Nephron progenitor cell (in vitro differentiated cells): Measurements from ENCODE around the gene MRTFA.

ENCODE experiments used
- DNase-seq: peaks from one replicate; pipeline ENCODE4 v3.0.0; 2021
- H3K27ac Mint-ChIP-seq: 2 replicates; pipeline ENCODE4 v1.8.0; 2021; ENCODE audit warnings: mild to moderate bottlenecking, moderate library complexity, mixed read lengths
- H3K27me3 Mint-ChIP-seq: 2 replicates; pipeline ENCODE4 v1.8.0; 2021; ENCODE audit warnings: mild to moderate bottlenecking, low read depth, mixed read lengths; ENCODE audit not compliant: poor library complexity
- H3K36me3 Mint-ChIP-seq: 2 replicates; pipeline ENCODE4 v1.8.0; 2021; ENCODE audit warnings: low read depth, mixed read lengths
- H3K4me1 Mint-ChIP-seq: 2 replicates; pipeline ENCODE4 v1.8.0; 2021; ENCODE audit warnings: mixed read lengths
- H3K4me3 Mint-ChIP-seq: 2 replicates; pipeline ENCODE4 v1.8.0; 2021; ENCODE audit warnings: mild to moderate bottlenecking, moderate library complexity, mixed read lengths
- H3K9me3 Mint-ChIP-seq: 2 replicates; pipeline ENCODE4 v1.8.0; 2021; ENCODE audit warnings: mild to moderate bottlenecking, moderate library complexity, mixed read lengths
- CTCF ChIP-seq: fragments of 200-600 bp; sonication (generic); IDR thresholded peaks from 2 replicates; pipeline ENCODE4 v1.5.0; 2021; ENCODE audit warnings: antibody characterized with exemption

Gene MRTFA

GRCh38 chr22:40441761-40442390 lies 194.6 kb downstream of the MRTFA start:
- peaks cover 24% of the 10 kb centered on the region for H3K36me3 Mint-ChIP-seq
- H3K4me1 Mint-ChIP-seq, result peaks cover 12% of the 10 kb centered on the region
- H3K4me3 Mint-ChIP-seq, result no peak overlapping the region
- no peak for TF ChIP-seq CTCF
- H3K27ac Mint-ChIP-seq, result no peak overlapping the region
- H3K9me3 Mint-ChIP-seq, result peaks cover 19% of the 10 kb centered on the region
- DNase-seq, result no peak
- peaks cover 4% of the 10 kb centered on the region for H3K27me3 Mint-ChIP-seq

GRCh38 chr22:40436505-40437431 lies 199.8 kb downstream of the MRTFA start:
- H3K27me3 Mint-ChIP-seq, result no peaks in the 10 kb centered on the region
- no peaks in the 10 kb centered on the region for H3K9me3 Mint-ChIP-seq
- H3K4me1 Mint-ChIP-seq, result peaks cover 10% of the 10 kb centered on the region
- no peak overlapping the region for H3K4me3 Mint-ChIP-seq
- H3K36me3 Mint-ChIP-seq, result no peaks in the 10 kb centered on the region
- DNase-seq, result no peak
- no peak overlapping the region for H3K27ac Mint-ChIP-seq
- TF ChIP-seq CTCF, result peak; percentile 69

GRCh38 chr22:40434745-40435144 lies 201.8 kb downstream of the MRTFA start:
- TF ChIP-seq CTCF, result no peak
- no peak overlapping the region for H3K4me3 Mint-ChIP-seq
- no peaks in the 10 kb centered on the region for H3K9me3 Mint-ChIP-seq
- no peaks in the 10 kb centered on the region for H3K27me3 Mint-ChIP-seq
- DNase-seq, result no peak
- H3K4me1 Mint-ChIP-seq, result peaks cover 10% of the 10 kb centered on the region
- H3K27ac Mint-ChIP-seq, result no peak overlapping the region
- peaks cover 4% of the 10 kb centered on the region for H3K36me3 Mint-ChIP-seq

GRCh38 chr22:40434106-40434505 lies 202.4 kb downstream of the MRTFA start:
- Mint-ChIP-seq H3K4me1 (peaks cover 10% of the 10 kb centered on the region), H3K27me3 (no peaks in the 10 kb centered on the region), H3K27ac (no peak overlapping the region), H3K36me3 (peaks cover 8% of the 10 kb centered on the region), H3K9me3 (no peaks in the 10 kb centered on the region), H3K4me3 (no peak overlapping the region)
- DNase-seq, result no peak
- TF ChIP-seq CTCF, result no peak

- DNase-seq, result no peak
- no peaks in the 10 kb centered on the region for H3K27me3 Mint-ChIP-seq
- H3K27ac Mint-ChIP-seq, result no peak overlapping the region
- peaks cover 10% of the 10 kb centered on the region for H3K4me1 Mint-ChIP-seq
- no peaks in the 10 kb centered on the region for H3K9me3 Mint-ChIP-seq
- no peak for TF ChIP-seq CTCF
- peaks cover 13% of the 10 kb centered on the region for H3K36me3 Mint-ChIP-seq
- no peak overlapping the region for H3K4me3 Mint-ChIP-seq
Observed at GRCh38 chr22:40433416-40434090, 203.0 kb downstream of the MRTFA start.
